Ureter (tissue), 1 donor: Measurements from ENCODE around the gene ATAD3C. TPM values are rescaled to one million over a fixed set of nuclear protein-coding genes. Genes with fewer than 3 reads are reported as not detected.
"Not testable (repeated sequence)": the region's sequence is repeated elsewhere in the genome, so short reads cannot be mapped to it uniquely, and the experiment has no call there.

ENCODE experiments used
- DNase-seq: peaks from one replicate; pipeline ENCODE4 v3.0.0-alpha.2; 2020; ENCODE audit warnings: low spot score
- total RNA-seq: library from RNA; stranded (reverse); gene quantifications from one replicate; pipeline ENCODE4 v1.2.4, GENCODE V29; 2023
- donor health status: DM: yes; HTN: yes; CAD: no.

ATAD3C gene
- total RNA-seq, 1 donor from 2014 or later, result 8.0 TPM

DNA sequence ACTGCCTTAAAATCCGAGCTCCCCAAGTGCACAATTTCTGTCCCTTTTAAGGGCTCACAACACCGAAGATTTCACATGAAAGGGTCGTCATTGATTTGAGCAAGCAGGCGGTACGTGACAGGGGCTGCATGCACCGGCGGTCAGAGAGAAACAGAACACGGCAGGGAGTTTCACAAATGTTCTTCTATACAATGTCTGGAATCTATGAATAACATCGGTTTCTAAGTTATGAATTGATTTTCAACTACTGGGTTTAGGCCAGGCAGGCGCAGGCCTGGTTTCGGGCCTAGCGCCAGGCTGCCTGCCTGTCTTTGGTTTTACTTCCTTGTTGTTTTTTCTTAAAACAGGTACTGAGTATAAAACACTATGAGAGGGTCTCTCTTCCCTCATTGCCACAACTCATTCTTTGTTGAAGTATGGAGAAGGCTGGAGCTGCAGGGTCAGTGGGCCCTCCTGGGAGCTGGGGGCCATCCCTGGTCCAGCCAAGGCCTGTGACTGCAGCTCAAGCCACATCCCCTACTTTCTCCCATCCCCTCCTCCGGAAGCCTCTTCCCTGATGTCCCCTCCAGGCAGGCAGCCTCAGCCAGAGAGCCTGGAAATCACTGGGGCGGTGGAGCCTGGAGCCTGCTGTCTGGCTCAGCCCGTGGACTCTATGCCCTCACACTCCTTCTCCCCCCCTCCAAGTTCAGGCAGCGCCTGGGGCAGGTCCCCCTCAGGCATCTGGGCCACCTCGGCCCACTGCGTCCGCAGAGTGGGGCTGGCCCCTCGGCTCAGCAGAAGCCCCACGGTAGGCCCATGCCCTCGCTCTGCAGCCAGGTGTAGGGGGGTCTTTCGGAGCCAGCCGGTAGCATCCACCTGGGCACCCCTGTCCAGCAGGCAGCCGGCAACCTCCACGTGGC lies 30.8 kb upstream of the ATAD3C start:
- DNase-seq, result no peak

DNA sequence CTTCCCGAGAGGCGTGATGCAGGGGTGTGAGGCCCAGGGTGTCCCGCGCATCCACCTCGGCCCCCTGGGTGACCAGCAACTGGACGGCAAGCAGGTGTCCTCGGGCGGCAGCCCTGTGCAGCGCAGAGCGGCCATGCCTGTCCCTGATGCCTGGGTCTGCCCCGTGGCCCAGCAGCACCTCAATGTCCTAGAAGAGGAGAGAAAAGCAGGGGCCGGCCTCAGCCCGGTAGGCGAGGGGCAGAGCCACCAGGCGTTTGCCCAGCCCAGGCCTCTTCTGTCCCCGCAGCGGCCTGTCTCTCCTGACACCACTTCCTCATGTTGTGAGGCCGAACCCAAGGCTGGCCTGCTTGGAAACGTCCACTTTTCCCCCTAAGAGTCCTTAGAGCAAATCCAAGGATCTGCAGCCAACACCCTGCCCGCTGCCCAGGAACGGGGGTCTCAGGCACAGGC lies 30.1 kb upstream of the ATAD3C start:
- no peak for DNase-seq

DNA sequence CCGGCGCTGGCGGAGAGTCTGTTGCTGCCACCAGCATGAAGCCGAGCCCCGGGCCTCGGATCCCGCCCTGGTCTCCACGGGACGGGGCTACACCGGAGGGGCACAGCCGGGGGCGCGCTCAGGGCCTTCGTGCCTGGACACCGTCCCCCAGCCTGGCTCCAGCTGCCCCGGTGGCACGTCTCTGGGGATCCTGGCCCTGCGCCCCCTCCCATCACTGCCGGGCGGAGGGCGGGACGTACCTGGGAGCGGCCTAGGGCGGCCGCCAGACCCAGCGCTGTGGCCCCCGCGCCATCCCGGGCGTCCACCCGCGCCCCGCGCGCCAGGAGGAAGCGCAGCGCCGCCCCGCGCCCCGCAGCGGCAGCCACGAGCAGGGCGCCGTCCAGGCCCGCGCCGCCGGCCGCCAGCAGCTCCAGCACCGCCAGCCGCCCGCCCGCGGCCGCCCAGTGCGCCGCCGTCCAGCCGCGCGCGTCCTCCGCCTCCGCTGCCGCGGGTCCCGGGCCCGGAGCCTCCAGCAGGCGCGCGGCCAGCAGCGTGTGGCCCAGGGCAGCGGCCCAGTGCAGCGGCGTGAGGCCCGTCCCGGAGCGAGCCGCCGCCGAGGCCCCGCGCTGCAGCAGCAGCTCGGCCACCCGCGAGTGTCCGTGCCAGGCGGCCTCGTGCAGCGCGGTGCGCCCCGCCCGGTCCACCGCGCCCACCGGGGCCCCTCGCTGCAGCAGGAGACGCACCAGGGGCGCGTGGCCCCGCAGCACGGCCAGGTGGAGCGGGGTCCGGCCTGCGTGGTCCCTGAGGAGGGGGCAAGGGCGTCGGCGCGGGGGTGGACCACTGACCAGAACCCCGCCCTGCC lies 29.5 kb upstream of the ATAD3C start:
- DNase-seq, result no peak

DNA sequence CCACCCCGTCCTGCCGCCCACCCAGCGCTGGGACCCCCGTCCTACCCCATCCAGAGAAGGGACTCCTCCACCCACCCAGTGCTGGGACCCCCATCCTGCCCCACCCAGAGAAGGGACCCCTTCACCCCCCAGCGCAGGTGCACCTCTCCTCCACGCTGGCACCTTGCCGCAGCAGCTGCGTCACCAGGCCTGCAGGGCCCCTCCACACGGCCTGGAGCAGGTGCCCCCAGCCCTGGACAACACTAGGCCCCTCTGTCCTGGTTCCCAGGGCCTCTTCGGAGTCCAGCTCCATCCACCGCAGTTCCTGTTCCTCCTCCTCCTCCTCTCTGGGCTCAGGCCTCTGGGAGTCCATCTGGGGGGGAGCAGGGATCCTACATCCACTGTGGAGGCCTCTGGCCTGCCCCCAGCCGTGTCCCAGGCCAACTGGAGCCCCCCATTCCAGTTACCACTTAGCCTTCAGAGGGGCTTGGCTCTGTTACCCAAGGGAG lies 28.8 kb upstream of the ATAD3C start:
- DNase-seq, result no peak

DNA sequence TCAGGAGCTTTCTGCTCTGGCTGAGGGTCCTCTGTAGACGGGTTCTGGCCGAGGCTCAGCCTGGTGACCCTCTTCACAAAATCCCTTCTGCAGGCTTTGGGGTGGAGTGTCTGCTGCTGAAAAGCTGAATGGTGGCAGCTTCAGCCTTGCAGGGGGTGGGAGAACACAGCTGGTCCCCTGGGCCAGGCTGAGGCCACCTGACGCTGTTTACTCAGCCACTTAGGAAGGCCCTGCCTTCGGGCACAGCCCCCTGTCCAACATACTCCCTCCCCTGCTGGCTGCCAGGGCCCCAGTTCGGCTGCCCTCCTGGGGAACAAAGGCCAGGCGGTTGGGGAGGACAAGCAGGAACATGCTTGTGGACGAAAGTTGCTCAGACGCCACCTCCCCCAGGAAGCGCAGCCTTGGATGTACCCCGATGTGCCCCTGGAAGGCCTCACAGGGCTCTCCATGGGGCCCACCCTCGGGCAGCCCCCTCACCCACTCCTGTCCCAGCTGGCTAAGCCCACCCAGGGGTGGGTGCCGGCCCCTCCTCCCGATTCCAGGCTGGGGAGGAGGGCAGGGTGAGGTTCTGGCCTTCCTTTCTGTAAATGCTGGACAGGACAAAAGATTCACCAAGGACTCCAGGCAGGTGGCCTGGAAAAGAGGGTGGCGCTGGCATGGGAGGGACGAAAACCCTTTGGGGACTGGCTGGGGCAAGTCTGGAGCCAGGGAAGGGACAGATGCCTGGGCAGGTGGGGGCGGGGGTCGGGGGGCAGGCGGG lies 28.2 kb upstream of the ATAD3C start, which contains the start of gene ANKRD65:
TSS of gene ANKRD65 (minus strand) at position 130 of the 760 bp plus-strand sequence. CDS start 271 bp downstream, outside the sequence.
- DNase-seq, result peak; percentile 81

DNA sequence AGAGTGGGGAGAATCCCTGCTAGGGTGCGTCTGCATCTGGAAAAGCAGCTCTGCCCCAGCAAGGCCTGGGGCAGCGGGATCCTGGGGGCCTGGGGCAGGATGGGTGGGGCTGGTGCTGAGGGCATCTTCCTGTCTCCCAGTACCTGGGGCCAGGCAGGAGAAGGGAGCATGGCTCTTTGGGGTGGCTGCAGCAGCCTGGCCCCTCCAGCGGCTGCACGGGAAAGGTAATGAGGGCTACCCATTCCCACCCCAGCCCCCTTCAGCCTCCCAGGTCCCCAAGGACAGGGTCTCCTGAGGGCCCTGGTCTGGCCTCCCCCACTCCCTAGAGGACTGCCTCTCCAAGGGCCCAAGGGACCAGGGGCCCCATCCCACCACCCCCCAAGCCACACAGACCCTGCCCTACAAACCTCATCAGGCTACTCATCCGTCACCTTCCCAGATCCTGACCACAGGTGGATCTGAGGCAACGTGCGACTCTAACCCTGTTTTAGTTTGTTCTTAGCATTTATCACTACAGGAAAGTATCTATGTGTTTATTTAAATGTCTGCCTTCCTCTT lies 27.5 kb upstream of the ATAD3C start:
- no peak for DNase-seq

DNA sequence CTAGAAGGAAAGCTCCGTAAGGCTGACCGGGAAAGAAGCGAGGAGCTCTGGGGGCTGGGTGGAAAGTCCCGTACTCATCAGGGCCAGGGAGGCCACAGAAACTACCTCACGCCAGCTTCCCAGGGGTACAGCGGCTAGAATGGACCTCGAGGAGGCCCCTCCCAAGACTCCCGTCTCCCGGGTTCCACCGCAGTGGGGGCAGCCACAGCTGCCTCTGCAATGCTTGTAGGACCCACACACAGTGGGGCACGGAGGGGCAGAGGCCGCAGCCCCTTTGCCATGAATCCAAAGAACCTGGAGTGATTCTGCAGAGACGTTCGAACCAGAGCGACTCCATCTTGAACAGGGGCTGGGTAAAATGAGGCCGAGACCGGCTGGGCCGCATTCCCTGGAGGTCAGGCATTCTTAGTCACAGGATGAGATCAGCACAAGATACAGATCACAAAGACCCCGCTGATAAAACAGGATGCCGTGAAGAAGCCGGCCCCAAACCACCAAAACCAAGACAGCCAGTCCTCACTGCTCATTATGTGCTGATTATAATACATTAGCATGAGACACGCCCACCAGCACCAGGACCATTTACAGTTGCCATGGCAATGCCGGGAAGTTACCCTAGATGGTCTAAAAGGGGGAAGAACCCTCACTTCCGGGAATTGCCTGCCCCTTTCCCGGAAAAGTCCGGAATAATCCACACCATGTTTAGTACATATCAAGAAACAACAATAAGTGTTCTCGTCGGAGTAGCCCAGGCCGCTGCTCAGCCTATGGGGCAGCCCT lies 26.8 kb upstream of the ATAD3C start:
- no peak for DNase-seq

DNA sequence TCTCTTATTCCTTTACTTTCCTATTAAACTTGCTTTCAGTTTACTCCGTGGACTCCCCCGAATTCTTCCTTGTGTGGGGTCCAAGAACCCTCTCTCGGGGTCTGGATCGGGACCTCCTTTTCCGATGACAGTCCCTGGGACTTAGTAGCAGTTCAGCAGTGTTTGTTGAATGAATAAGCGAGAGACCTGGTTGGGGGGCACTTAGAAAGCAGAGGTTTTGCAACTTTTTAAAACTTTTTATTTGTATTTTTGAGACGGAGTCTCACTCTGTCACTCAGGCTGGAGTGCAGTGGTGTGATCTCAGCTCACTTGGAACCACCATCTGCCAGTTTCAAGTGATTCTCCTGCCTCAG lies 26.3 kb upstream of the ATAD3C start:
- DNase-seq, result no peak

DNA sequence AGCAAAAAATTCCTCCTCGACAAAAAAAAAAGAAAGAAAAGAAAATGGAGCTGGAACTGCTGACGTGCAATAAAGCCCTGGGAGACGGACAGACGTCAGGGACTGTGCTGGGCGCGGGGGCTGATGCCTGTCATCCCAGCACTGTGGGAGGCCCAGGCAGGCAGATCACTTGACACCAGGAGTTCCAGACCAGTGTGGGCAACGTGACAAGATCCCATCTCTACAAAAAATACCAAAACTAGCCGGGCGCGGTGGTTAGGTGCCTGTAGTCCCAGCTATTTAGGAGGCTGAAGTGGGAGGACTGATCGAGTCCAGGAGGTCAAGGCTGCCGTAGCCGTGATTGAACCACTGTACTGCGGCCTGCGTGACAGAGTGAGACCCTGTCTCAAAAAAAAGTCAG lies 24.8 kb upstream of the ATAD3C start:
- no peak for DNase-seq

DNA sequence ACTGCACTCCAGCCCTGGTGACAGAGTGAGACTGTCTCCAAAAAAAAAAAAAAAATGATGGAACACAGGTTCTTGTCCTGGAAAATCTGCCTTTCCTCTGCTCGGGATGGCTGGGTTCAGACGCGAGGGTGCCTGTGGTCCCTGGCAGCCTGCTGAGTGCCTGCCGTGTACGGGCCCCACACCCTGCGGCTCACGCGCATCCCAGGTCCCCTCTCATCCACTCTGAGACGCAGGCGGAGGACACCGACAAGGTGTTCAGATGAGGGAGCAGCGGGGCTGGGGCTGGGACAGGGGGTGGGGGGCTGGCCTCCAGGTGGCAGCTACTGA lies 24.1 kb upstream of the ATAD3C start:
- no peak for DNase-seq

DNA sequence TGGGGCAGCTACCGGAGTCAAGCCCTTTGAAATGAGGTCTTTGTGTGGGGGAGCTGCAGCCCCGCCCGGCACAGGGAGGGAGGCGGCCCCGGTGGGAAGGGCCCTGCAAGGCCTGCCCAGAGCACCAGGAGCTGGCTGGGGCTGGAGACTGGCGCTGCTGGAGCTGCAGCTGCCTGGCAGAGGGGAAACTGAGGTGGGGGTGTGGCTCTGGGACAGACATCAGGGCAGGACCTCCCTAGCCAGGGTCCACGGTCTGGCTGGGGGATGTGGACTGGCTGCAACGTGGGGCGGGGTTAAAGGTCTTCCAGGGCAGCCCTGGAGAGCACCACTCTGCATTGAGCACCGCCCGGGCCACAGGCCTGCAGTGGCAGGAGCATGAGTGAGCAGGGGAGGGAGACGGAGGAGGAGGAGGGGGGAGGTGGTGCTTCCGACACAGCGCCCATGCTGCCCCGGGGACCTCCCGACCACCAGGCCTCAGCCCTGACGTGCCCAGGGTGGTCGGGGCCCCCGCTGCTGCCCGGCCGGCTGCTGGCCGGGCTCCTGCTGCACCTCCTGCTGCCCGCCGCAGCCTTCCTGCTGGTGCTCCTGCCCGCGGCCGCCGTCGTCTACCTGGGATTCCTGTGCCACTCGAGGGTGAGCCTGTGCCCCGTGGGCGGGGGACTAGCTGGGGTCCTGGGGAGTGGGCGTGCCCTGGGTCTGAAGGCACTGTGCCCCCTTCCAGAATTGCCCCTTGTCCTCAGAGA lies 23.6 kb upstream of the ATAD3C start:
- DNase-seq, result no peak

DNA sequence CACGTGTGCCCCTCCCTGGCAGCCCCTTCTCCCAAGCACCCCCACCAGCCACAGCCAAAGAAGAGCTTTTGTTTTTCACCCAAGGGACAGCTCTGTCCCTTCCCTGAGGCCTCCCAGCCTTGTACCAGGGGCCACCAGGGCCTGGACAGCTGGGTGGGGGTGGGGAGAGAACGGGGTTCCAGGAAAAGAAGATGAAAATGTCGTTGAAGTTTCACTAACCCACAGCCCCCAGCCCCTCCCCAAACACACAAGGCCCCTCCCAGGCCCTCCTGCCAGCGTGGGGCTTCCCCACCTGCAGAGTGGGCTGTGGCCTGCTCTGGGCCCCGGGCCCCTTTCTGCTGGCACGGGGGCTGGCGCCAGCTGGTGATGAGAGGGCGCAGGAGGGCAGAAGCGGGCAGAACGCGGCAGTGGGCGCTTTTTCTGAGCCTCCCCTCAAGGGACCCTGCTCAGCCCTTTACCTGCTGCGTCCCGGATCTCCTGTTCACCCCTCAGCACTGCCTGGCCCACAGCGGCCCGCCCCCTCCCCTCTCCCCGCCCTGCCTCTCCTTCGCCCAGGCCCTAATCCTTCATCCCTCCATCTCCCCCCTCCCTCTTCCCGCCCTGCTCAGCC lies 22.9 kb upstream of the ATAD3C start:
- DNase-seq, result no peak

DNA sequence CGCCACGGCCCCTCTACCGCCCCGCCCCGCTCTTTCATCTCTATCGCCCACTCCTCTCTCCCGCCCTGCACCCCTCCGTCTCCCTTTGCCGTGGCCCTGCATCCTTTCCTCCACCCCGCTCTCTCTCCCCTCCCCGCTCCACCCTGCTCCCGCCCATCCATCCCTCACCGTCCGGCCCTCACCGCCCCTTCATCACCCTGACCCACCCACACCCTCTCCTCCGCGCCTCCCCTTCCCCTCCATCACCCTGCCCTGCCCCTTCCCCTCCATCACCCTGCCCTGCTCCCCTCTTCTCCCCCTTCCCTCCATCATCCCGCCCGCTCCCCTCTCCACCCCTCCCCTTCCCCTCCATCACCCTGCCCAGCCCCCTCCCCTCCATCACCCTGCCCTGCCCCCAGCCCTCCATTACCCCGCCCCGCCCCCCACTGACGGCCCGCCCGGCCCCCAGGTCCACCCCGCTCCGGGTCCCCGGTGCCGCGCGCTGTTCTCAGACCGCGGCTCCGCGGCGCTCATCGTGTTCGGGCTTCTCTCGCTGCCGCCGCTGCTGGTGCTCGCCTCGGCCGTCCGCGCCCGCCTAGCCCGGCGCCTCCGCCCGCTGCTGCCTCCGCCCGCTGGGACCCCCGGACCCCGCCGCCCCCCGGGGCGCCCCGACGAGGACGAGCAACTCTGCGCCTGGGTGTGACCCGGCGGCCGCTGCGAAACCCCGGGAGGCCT lies 22.2 kb upstream of the ATAD3C start:
- DNase-seq, result no peak

DNA sequence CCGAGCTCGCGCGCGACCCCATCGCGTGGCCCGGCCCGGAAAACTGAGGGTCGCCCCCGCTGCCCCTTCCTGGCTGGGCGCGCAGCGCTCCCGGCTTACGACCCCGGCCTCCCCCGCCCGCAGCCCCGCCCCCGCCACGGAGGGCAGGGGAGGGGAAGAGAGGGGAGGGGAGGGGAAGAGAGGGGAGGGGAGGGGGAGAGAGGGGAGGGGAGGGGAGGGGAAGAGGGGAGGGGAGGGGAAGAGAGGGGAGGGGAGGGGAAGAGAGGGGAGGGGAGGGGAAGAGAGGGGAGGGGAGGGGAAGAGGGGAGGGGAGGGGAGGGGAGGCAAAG lies 21.7 kb upstream of the ATAD3C start:
- no peak for DNase-seq

DNA sequence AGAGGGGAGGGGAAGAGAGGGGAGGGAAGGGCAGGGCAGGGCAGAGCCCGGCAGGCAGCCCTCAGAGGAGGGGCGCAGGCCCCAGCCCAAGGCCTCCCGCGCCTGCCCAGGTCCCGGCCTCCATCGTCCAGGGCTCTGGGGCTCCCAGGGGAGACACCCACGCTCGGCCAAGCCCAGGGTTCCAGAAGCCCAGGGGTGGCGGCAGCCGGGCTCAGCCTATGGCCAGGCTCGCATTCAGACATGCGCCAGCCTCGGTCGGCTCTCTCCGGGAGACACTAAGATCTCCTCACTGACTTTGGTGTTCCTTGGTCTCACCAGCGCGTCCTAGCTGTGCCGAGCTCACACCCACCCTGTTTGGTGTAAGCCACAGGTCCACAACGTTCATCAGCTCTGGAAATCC lies 21.3 kb upstream of the ATAD3C start:
- DNase-seq, result no peak

DNA sequence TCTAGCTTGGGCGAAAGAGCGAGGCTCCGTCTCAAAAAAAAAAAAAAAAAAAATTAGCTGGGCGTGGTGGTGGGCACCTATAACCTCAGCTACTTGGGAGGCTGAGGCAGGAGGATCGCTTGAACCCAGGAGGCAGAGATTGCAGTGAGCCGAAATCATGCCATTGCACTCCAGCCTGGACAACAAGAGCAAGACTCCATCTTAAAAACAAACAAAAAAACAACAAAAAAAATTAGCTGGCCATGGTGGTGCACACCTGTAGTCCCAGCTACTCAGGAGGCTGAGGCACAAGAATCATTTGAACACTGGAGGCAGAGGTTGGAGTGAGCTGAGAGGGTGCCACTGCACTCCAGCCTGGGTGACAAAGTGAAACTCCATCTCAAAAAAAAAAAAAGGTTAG lies 20.5 kb upstream of the ATAD3C start:
- DNase-seq, result not testable (repeated sequence)

DNA sequence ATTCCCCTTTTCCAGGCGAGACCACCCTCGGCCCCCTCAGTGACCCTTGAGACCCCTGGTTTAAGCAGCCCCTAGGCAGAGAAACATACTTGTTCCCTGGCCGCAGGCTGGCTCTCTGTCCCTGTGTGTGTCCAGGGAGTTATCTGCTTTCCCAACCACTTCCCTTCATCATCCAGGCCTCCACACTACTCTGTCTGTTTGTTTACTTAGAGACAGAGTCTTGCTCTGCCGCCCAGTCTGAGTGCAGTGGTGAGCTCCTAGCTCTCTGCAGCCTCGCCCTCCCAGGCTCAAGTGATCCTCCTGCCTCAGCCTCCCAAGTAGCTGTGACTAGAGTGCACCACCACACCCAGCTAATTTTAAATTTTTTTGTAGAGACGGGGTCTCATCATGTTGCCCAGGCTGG lies 19.8 kb upstream of the ATAD3C start:
- DNase-seq, result no peak

DNA sequence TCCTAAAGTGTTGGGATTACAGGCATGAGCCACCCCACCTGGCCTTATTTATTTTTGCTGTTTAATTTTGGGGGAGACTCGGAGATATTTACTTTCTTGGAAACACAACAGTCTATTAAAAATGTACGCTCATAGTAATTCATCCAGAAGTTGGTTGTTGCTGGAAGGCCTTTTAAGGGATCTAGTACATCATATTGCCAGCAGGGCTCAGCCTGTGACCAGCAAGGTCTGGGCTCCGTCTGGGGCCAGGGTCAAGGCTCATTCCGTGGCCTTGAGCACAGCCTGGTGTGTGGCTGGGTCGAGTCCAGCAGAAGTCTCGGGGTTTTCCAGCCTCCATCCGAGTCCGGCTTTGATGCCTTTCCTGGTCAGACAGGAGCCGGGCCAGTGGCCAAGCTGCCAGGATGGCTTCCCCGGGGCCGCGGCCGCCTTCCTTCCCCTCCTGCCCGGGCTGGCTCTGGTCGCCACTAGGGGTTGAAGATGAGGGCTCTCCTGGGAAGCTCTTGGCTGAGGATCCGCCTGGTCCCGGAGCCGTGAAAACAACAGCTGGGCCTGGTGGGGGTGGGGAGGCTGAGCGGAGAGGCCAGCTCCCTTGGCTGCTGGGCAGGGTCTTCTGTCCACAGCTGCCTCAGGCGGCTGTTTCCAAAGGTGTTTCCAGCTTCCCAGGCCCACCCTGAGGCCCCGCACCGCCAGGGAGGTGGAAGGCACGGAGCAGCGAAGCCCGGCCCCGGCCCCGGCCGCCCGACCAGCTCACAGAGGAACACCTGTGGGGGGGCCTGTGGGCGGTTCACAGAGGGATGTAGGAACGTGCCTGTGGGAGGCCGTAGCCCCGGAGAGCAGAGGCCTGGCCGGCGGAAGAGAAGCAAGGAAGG lies 19.1 kb upstream of the ATAD3C start:
- DNase-seq, result no peak
